Ishikawa (cell line): ENCODE measurements around the gene SEMA4F.

Experiments
- CEBPB ChIP-seq: IDR thresholded peaks from 2 replicates; pipeline ENCODE4 v1.6.1; 2012
- CREB1 ChIP-seq: IDR thresholded peaks from 2 replicates; pipeline ENCODE4 v1.6.1; 2012; ENCODE audit warnings: low read depth
- EGR1 ChIP-seq: IDR thresholded peaks from 2 replicates; pipeline ENCODE4 v1.6.1; 2012
- EP300 ChIP-seq: IDR thresholded peaks from 2 replicates; pipeline ENCODE4 v1.6.1; 2012; ENCODE audit warnings: borderline replicate concordance
- NFIC ChIP-seq: IDR thresholded peaks from 2 replicates; pipeline ENCODE4 v1.6.1; 2012
- RAD21 ChIP-seq: IDR thresholded peaks from 2 replicates; pipeline ENCODE4 v1.6.1; 2012; ENCODE audit warnings: low read depth
- TAF1 ChIP-seq: IDR thresholded peaks from 2 replicates; pipeline ENCODE4 v1.6.1; 2012; ENCODE audit warnings: low read depth, mild to moderate bottlenecking
- TCF12 ChIP-seq: IDR thresholded peaks from 2 replicates; pipeline ENCODE4 v1.6.1; 2012; ENCODE audit warnings: low read depth
- TEAD4 ChIP-seq: IDR thresholded peaks from 2 replicates; pipeline ENCODE4 v1.6.1; 2012
- YY1 ChIP-seq: IDR thresholded peaks from 2 replicates; pipeline ENCODE4 v1.6.1; 2012; ENCODE audit warnings: low read depth
- ZBTB7A ChIP-seq: IDR thresholded peaks from 2 replicates; pipeline ENCODE4 v1.6.1; 2012; ENCODE audit warnings: low read depth
- TF ChIP-seq, protein P1 (sequence below): IDR thresholded peaks from 2 replicates; pipeline ENCODE4 v1.6.1; 2012; ENCODE audit warnings: low read depth, mild to moderate bottlenecking
- TF ChIP-seq, protein P2 (sequence below): IDR thresholded peaks from 2 replicates; pipeline ENCODE4 v1.6.1; 2012
- TF ChIP-seq, protein P3 (sequence below): IDR thresholded peaks from 2 replicates; pipeline ENCODE4 v1.6.1; 2012

DNA sequence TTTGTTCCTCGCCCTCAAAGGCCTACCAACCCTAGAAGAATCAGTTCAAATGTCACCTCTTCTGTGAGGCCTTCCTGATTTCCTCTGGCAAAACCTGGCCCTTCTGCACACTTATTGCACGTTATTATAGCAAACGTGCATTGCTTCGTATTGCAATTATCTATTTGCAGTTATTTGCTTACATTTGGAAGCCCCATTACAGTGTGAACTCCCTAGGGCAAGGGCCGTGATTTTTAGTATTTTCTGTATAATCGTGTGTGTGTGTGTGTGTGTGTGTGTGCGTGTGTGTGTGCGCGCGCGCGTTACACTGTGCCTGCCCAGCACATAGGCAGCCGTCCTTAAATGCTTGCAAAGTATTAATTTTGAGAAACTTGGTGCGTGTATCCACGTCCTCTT is 460 bp upstream of the SEMA4F start:
- TF ChIP-seq TEAD4 (0 out of 2 replicates have a peak, but pooled peaks have one; percentile 5), RAD21 (no peak), TCF12 (no peak), TAF1 (no peak; the same call in 1 of the 2 replicates), EP300 (no peak), EGR1 (no peak), CREB1 (no peak), NFIC (no peak), ZBTB7A (no peak), YY1 (no peak), CEBPB (no peak)
- TF ChIP-seq, protein P1, sequence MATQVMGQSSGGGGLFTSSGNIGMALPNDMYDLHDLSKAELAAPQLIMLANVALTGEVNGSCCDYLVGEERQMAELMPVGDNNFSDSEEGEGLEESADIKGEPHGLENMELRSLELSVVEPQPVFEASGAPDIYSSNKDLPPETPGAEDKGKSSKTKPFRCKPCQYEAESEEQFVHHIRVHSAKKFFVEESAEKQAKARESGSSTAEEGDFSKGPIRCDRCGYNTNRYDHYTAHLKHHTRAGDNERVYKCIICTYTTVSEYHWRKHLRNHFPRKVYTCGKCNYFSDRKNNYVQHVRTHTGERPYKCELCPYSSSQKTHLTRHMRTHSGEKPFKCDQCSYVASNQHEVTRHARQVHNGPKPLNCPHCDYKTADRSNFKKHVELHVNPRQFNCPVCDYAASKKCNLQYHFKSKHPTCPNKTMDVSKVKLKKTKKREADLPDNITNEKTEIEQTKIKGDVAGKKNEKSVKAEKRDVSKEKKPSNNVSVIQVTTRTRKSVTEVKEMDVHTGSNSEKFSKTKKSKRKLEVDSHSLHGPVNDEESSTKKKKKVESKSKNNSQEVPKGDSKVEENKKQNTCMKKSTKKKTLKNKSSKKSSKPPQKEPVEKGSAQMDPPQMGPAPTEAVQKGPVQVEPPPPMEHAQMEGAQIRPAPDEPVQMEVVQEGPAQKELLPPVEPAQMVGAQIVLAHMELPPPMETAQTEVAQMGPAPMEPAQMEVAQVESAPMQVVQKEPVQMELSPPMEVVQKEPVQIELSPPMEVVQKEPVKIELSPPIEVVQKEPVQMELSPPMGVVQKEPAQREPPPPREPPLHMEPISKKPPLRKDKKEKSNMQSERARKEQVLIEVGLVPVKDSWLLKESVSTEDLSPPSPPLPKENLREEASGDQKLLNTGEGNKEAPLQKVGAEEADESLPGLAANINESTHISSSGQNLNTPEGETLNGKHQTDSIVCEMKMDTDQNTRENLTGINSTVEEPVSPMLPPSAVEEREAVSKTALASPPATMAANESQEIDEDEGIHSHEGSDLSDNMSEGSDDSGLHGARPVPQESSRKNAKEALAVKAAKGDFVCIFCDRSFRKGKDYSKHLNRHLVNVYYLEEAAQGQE = no peak
- TF ChIP-seq, protein P2, sequence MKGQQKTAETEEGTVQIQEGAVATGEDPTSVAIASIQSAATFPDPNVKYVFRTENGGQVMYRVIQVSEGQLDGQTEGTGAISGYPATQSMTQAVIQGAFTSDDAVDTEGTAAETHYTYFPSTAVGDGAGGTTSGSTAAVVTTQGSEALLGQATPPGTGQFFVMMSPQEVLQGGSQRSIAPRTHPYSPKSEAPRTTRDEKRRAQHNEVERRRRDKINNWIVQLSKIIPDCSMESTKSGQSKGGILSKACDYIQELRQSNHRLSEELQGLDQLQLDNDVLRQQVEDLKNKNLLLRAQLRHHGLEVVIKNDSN = no peak
- TF ChIP-seq, protein P3, sequence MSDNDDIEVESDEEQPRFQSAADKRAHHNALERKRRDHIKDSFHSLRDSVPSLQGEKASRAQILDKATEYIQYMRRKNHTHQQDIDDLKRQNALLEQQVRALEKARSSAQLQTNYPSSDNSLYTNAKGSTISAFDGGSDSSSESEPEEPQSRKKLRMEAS = no peak
